Vagina (tissue), 2 donors: ENCODE measurements around the gene SLC26A11.
"Not testable (repeated sequence)": the region's sequence is repeated elsewhere in the genome, so short reads cannot be mapped to it uniquely, and the experiment has no call there.

Source experiments
- CTCF ChIP-seq, 3 experiments: fragments of 450-650 bp in 2 of 3; fragments of 200-600 bp in 1 of 3; sonication (generic) in 1 of 3; IDR thresholded peaks; one replicate each; pipeline ENCODE4 v1.5.1; 2017 to 2019; ENCODE audit warnings: antibody characterized with exemption in 3 of 3, mild to moderate bottlenecking in 2 of 3, moderate library complexity in 2 of 3
- POLR2A ChIP-seq, 2 donors: fragments of 450-650 bp; IDR thresholded peaks; one replicate each; pipeline ENCODE4 v1.6.1; 2017; ENCODE audit warnings: antibody characterized with exemption in 2 of 2, mild to moderate bottlenecking in 2 of 2, moderate library complexity in 2 of 2
- POLR2AphosphoS5 ChIP-seq, 2 donors: sonication (generic); formaldehyde crosslinking; IDR thresholded peaks; one replicate each; pipeline ENCODE4 v1.9.0; 2017; ENCODE audit warnings: antibody characterized with exemption in 2 of 2, mild to moderate bottlenecking in 2 of 2, low read depth in 1 of 2; ENCODE audit not compliant: insufficient read depth in 1 of 2

- not testable (repeated sequence) for TF ChIP-seq CTCF (IDR thresholded peaks at IDR 0.05); POLR2A (IDR thresholded peaks at IDR 0.05); POLR2AphosphoS5 (IDR thresholded peaks at IDR 0.05; ENCODE audit: insufficient read depth in 1 of 2, low read depth in 1 of 2)
Measured at GRCh38 chr17:80244448-80244847, 24.2 kb downstream of the SLC26A11 start.
